Measurements from ENCODE around the gene ABLIM3.

The ABLIM3 gene

DNA sequence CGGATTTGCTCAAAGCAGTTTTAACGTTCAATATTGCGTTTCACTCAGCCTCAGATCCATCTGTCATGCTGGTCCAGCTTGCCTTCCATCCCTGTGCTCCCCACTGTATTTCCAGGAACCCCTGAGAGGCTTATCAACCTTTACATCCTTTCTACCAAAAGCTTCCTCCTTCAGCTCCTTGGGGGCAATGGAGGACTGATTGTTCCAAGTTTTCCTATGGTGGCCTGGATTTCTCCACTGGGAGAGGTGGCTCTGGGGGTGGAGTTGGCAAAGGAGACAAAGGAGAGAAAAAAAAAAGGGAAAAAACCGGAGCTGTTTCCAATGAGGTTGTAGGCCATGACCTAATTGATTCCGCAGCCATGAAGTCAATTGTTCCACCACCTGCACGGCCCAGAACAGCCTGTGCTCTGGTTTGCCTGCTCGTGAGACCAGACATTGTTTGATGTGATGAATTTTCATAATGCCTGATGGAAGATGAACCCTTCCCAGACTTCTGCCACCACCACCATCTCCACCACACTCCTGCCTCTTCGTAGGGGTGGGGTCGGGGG, 54.1 kb downstream of the ABLIM3 start:
- no peak for DNase-seq

GRCh38 chr5:149195962-149196361, 54.7 kb downstream of the ABLIM3 start:
- no peak for DNase-seq

- no peak for DNase-seq
Observed at GRCh38 chr5:149198148-149198547, 56.9 kb downstream of the ABLIM3 start.

DNA sequence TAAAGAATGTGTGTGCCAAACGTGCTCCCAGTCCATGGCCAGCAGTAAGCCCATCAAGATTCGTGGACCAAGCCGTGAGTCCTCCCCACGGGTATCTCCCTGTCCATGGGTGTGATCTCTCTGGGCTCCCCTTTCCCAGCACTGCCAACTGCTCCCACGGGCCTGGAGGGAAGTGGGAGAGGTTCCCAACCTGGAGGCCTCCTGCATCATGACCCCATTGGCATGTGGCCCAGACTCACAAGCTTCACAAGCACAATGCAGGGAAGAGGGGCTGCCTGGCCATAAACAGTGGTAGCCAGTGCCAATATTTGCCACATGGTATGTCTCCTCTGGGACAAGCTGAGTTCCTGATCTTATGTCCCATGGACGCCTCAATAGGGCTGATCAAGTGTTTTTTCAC, 59.1 kb downstream of the ABLIM3 start:
- DNase-seq, result no peak

GRCh38 chr5:149201121-149201637, 59.9 kb downstream of the ABLIM3 start:
- DNase-seq, result no peak

- DNase-seq, result no peak
Observed at GRCh38 chr5:149202910-149203451, 61.7 kb downstream of the ABLIM3 start.

DNA sequence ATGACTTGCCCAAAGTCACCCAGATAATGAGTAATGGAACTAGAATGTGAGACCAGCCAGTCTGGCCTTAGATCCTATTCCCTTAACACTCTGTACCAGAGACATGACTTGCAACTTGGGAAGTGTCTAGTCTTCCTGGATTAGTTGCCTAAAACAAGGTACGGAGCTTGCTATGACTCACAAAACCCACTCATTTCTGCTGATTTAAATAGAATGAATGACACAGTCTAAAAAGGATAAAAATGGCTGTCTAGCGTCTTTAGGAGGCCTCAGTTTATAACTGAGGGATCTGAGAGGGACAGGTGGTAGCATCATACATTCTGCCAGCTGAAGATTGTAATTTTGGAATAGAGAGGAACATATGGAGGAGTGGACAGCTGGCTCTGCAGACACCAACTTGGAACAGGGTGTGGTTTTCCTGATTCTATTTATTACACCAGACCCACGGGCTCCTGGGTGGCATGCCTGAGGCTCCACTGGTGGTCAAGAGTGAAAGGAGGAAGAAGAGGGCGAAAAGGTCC, 62.7 kb downstream of the ABLIM3 start:
- DNase-seq, result no peak

- no peak for DNase-seq
Observed at GRCh38 chr5:149205625-149206523, 64.6 kb downstream of the ABLIM3 start.

DNA sequence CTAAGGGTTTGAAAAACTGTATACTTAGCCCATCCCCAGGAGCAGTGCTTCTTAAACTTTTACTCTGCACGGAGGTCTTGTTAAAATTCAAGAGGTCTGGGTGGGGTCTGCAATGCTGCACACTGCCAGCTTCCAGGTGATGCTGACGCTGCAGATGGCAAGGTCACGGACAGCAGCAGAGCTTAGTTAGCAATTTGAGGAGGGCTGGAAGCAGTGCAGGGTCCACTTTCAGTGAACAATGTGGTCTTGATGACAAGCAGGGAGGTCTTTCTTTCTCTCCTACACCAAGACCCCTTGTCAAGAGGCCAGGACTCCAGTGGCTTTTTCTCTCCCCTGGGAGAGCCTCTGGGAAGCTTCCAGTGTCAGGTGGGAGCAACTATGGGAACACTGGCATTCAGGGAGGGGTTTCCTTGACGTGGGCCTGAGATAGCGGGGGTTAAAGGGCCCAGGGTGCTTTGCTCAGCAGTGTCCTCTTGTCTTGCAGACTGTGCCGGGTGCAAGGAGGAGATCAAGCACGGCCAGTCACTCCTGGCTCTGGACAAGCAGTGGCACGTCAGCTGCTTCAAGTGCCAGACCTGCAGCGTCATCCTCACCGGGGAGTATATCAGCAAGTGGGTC, 65.3 kb downstream of the ABLIM3 start:
- DNase-seq, result no peak

DNA sequence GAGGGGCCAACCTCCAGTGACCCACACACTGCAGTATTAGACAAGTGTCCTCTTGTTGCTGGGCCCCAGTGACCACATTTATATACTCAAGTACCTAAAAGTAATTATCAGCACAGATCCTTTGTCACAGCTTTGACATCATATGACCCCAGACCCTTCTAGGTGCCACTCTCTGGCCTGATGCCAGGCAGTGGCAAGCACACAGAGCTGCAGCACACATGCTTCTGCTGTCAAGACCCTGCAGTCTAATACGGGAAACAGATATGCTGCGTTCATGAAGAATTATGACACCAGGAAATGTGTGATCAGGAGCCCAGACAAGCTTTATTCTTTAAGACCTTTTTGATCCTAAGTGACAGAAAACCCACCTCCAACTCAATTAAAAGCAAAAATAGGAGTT, 66.5 kb downstream of the ABLIM3 start:
- DNase-seq, result no peak

DNA sequence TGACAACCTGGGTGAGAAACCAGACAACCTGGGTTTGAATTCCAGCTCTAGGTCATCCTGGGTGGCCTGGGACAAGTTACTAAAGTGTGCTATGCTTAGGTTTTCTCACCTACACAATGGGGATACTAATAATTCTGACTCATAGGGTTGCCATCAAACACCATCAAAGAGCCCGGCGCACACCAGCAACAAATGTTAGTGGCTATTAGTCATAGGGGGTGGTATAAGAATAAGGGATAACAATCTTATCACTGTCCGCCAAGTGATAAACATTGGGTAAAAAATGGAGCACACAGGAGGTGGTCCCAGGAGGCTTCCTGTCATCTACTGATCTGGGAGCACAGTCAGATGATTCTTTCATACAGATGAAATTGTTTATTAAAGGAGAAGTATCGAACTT, 68.9 kb downstream of the ABLIM3 start:
- DNase-seq, result no peak

- DNase-seq, result no peak
Observed at GRCh38 chr5:149210968-149211490, 69.7 kb downstream of the ABLIM3 start.

DNA sequence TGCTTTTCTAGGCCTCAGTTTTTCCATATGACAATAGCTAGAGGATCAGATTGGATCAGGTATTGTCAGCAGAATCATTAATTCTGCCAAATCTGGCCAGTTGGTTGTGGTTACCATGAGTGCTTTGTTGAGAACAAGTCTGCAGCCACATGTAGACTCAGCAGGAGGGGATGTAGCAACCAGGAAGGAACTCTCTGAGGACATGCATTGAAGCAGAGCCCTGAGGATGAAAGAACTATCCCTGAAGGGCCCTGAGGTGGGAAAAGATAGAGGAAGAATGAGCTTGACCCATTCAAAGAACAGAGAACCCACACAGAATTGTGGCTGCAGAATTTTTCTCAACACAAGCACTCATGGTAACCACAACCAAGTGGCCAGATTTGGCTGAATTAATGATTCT, 70.3 kb downstream of the ABLIM3 start:
- no peak for DNase-seq

DNA sequence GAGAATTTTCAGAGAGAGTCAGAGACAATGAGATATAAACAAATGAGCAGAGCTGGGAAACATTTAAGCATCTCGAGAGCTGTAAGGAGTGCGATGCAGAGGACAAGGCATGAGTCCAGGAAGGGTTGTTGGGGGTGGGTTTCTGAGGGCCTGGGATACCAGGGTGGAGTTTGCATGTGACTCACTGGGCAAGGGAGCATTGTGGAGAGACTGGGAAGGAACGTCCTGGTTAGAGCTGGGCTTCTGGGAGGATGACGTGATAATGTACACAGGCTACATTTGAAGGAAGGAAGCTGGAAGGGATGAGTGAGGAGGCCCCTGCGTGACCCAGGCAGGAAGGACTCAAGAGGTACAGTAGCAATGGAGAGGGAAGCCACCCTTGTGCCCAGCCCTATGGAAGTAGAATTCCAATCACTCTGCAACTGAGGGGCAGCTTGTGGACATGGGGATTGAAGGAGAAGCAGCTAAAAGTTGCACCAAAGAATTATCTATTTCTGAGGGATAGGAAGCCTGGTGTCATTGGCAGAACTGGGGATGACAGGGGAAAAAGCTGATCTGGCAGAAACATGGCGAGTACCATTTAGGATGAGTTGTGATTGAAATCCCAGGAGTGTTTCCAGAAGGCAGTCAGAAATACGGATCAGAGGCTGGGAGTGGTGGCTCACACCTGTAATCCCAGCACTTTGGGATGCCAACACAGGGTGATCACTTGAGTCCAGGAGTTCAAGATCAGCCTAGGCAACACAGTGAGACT, 71.1 kb downstream of the ABLIM3 start:
- DNase-seq, result no peak

- no peak for DNase-seq
Observed at GRCh38 chr5:149213264-149213880, 72.1 kb downstream of the ABLIM3 start.

DNA sequence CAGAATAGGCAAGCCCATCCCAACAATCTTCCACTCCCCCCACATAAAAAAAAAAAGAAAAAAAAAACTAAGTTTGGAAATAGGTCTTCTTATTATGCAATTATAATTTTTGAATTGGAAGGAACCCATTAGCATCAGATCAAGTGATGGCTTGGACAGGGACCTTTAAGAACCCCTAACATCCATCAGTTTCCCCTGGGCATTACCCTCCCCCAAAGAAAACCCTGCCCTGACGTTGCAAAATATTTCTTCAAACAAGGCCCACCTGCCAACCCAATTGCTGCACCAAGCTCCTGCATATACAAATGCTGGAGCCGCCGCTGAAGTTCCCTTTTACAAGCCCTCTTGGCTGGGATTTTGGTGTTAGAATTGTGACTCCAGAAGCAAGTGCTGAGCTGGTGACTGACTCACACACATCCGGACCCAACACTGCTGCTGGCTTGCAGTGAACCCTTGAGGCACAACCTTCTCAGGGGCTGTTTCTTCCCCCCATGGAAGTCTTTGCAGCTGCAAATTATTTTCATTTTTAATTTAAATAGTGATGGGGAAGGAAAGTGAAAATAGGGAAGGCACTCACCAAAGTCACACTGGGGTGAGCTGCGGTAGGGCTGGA, 74.3 kb downstream of the ABLIM3 start:
- DNase-seq, result no peak

DNA sequence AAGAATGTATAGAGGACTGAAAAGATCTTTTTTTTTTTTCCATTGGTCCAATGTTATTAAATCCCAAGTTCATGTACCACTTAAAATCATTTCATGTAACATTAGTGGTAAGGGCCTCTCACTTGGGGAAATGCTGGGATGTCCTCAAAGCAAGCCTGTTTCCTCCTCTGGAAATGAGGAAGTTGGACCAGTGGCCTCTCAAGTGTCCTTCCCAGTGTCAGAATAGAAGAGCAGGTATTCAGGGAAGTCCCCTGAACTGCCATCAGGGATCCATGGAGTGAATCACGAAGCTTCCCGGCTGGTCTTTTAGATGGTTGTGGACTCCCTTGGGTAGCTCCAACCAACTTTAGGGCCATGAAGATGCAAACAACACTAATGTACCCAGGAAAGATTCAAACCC, 75.2 kb downstream of the ABLIM3 start:
- no peak for DNase-seq

GRCh38 chr5:149217096-149217802, 76.0 kb downstream of the ABLIM3 start:
- no peak for DNase-seq

- DNase-seq, result no peak
Observed at GRCh38 chr5:149217803-149218155, 76.5 kb downstream of the ABLIM3 start.

DNA sequence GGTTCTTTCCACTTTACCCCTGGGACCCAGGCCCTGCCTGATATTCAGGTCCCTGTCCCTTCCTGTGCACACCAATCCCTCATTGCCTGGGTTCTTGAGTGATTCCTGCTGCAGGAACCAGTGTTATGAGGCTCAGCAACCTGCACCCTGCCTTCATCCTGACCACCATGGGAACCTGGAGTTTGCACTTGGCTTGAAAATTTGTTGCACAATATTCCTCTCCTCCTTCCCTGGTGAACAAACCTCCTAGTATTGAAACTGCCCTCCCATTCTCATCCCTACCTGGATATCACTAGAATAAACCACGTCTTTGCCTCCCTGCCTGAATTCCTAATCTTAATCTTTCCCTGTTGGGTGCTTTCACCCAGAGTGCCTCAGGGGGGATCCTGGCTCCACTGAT, 78.3 kb downstream of the ABLIM3 start:
- DNase-seq, result no peak

- no peak for DNase-seq
Observed at GRCh38 chr5:149220750-149221149, 79.5 kb downstream of the ABLIM3 start.

All from stimulated activated naive CD4-positive, alpha-beta T cell treated with Interleukin-2 at 50 U/mL for 16 hours (primary cell).